SK-N-SH (cell line): ENCODE results near the gene GALNT17.

Experiments
- EP300 ChIP-seq, 2 experiments: IDR thresholded peaks; 2 replicates each; pipeline versions ENCODE4 v1.4.0 to v1.6.1; 2012; ENCODE audit warnings: borderline replicate concordance in 1 of 2, low read depth in 1 of 2, low read length in 1 of 2
- FOXM1 ChIP-seq: IDR thresholded peaks from 2 replicates; pipeline ENCODE4 v1.4.0; 2012; ENCODE audit warnings: low read depth, mild to moderate bottlenecking
- NFIC ChIP-seq: IDR thresholded peaks from 2 replicates; pipeline ENCODE4 v1.4.0; 2012; ENCODE audit warnings: borderline replicate concordance
- NRF1 ChIP-seq: IDR thresholded peaks from 2 replicates; pipeline ENCODE4 v1.6.1; 2012; ENCODE audit warnings: low read depth, mild to moderate bottlenecking, low read length
- POLR2AphosphoS5 ChIP-seq: IDR thresholded peaks from 2 replicates; pipeline ENCODE4 v1.6.1; 2012; ENCODE audit warnings: low read depth, low read length
- RCOR1 ChIP-seq: fragments of 150-350 bp; IDR thresholded peaks from 2 replicates; pipeline ENCODE4 v1.6.1; 2017; ENCODE audit warnings: antibody characterized with exemption, low read length
- SMC3 ChIP-seq: IDR thresholded peaks from 2 replicates; pipeline ENCODE4 v1.6.1; 2012; ENCODE audit warnings: low read depth, low read length, improper control_type of control experiment
- TAF1 ChIP-seq: IDR thresholded peaks from 2 replicates; pipeline ENCODE4 v1.6.1; 2012; ENCODE audit warnings: low read depth, mild to moderate bottlenecking, low read length, moderate library complexity, borderline replicate concordance
- TEAD4 ChIP-seq: IDR thresholded peaks from 2 replicates; pipeline ENCODE4 v1.4.0; 2012; ENCODE audit warnings: mild to moderate bottlenecking, borderline replicate concordance; ENCODE audit not compliant: insufficient read depth
- TF ChIP-seq, protein P1 (sequence below): fragments of 200-600 bp; sonication (generic); IDR thresholded peaks from 2 replicates; pipeline ENCODE4 v1.6.1; 2017; ENCODE audit warnings: antibody characterized with exemption, mild to moderate bottlenecking, moderate library complexity
- TF ChIP-seq, protein P2 (sequence below): IDR thresholded peaks from 2 replicates; pipeline ENCODE4 v1.4.0; 2012; ENCODE audit warnings: low read depth
- TF ChIP-seq, protein P3 (sequence below): IDR thresholded peaks from 2 replicates; pipeline ENCODE4 v1.6.1; 2012; ENCODE audit warnings: mild to moderate bottlenecking, low read depth, low read length, moderate library complexity

DNA sequence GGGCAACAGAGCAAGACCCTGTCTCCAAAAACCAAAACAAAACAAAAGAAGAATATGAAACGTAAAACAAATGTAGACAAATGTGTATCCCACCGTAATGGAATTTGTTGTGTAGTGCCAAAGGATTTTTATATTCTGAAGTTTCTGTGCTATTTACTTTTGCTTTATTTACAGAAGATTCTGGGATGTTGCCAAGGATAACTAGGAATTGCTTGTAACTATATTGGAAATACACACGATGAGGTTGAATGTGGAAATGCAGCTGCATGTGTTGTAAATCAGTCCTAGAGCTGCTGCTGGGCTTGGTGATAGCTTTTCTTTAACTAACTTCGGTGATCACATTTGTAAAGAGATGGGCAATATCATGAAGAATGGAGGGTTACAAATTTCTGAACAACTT, 39.5 kb downstream of the GALNT17 start:
- TF ChIP-seq, protein P1, sequence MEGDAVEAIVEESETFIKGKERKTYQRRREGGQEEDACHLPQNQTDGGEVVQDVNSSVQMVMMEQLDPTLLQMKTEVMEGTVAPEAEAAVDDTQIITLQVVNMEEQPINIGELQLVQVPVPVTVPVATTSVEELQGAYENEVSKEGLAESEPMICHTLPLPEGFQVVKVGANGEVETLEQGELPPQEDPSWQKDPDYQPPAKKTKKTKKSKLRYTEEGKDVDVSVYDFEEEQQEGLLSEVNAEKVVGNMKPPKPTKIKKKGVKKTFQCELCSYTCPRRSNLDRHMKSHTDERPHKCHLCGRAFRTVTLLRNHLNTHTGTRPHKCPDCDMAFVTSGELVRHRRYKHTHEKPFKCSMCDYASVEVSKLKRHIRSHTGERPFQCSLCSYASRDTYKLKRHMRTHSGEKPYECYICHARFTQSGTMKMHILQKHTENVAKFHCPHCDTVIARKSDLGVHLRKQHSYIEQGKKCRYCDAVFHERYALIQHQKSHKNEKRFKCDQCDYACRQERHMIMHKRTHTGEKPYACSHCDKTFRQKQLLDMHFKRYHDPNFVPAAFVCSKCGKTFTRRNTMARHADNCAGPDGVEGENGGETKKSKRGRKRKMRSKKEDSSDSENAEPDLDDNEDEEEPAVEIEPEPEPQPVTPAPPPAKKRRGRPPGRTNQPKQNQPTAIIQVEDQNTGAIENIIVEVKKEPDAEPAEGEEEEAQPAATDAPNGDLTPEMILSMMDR, result no peak
- TF ChIP-seq TAF1, result no peak
- TF ChIP-seq, protein P2, sequence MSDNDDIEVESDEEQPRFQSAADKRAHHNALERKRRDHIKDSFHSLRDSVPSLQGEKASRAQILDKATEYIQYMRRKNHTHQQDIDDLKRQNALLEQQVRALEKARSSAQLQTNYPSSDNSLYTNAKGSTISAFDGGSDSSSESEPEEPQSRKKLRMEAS, result no peak
- no peak for TF ChIP-seq SMC3
- no peak for TF ChIP-seq NRF1
- no peak for TF ChIP-seq FOXM1
- TF ChIP-seq, protein P3, sequence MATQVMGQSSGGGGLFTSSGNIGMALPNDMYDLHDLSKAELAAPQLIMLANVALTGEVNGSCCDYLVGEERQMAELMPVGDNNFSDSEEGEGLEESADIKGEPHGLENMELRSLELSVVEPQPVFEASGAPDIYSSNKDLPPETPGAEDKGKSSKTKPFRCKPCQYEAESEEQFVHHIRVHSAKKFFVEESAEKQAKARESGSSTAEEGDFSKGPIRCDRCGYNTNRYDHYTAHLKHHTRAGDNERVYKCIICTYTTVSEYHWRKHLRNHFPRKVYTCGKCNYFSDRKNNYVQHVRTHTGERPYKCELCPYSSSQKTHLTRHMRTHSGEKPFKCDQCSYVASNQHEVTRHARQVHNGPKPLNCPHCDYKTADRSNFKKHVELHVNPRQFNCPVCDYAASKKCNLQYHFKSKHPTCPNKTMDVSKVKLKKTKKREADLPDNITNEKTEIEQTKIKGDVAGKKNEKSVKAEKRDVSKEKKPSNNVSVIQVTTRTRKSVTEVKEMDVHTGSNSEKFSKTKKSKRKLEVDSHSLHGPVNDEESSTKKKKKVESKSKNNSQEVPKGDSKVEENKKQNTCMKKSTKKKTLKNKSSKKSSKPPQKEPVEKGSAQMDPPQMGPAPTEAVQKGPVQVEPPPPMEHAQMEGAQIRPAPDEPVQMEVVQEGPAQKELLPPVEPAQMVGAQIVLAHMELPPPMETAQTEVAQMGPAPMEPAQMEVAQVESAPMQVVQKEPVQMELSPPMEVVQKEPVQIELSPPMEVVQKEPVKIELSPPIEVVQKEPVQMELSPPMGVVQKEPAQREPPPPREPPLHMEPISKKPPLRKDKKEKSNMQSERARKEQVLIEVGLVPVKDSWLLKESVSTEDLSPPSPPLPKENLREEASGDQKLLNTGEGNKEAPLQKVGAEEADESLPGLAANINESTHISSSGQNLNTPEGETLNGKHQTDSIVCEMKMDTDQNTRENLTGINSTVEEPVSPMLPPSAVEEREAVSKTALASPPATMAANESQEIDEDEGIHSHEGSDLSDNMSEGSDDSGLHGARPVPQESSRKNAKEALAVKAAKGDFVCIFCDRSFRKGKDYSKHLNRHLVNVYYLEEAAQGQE, result no peak
- no peak for TF ChIP-seq TEAD4
- TF ChIP-seq RCOR1, result no peak
- TF ChIP-seq NFIC, result no peak
- no peak for TF ChIP-seq POLR2AphosphoS5
- TF ChIP-seq EP300 (IDR thresholded peaks at IDR 0.05; ENCODE audit: borderline replicate concordance in 1 of 2, low read depth in 1 of 2, low read length in 1 of 2), result no peak
